Astrocyte (in vitro differentiated cells and primary cell): ENCODE data around the gene KIRREL3. TPM values are rescaled to one million over a fixed set of nuclear protein-coding genes. Genes with fewer than 3 reads are reported as not detected.
"Not testable (repeated sequence)": the region's sequence is repeated elsewhere in the genome, so short reads cannot be mapped to it uniquely, and the experiment has no call there.

Experiments used
- DNase-seq: peaks from one replicate; pipeline ENCODE4 v3.0.0-alpha.2; 2010; ENCODE audit warnings: low read depth
- FAIRE-seq: peaks from 2 replicates; lab custom pipeline; 2011; peaks lifted over from hg19 to GRCh38; lab: Jason Lieb, UNC
- H2AFZ ChIP-seq: 2 replicates; pipeline ENCODE4 v1.6.0; 2012; ENCODE audit warnings: low read depth, low read length, inconsistent platforms
- H3K27ac ChIP-seq: 2 replicates; pipeline ENCODE4 v1.5.1; 2011; ENCODE audit warnings: low read depth, low read length, inconsistent platforms
- H3K27me3 ChIP-seq: 2 replicates; pipeline ENCODE4 v1.6.0; 2011; ENCODE audit warnings: low read length, inconsistent platforms; ENCODE audit not compliant: insufficient read depth
- H3K36me3 ChIP-seq: 2 replicates; pipeline ENCODE4 v1.5.1; 2011; ENCODE audit warnings: low read length, inconsistent platforms; ENCODE audit not compliant: insufficient read depth
- H3K4me1 ChIP-seq: 2 replicates; pipeline ENCODE4 v1.5.1; 2011; ENCODE audit warnings: low read length, inconsistent platforms; ENCODE audit not compliant: insufficient read depth
- H3K4me2 ChIP-seq: 2 replicates; pipeline ENCODE4 v1.6.0; 2012; ENCODE audit warnings: low read length, inconsistent platforms
- H3K4me3 ChIP-seq: 2 replicates; pipeline ENCODE4 v1.5.1; 2011; ENCODE audit warnings: low read depth, mild to moderate bottlenecking, low read length, inconsistent platforms; ENCODE audit not compliant: insufficient read depth
- H3K79me2 ChIP-seq: 2 replicates; pipeline ENCODE4 v1.6.0; 2012; ENCODE audit warnings: mild to moderate bottlenecking, low read length, inconsistent platforms; ENCODE audit not compliant: insufficient read depth
- H3K9ac ChIP-seq: 2 replicates; pipeline ENCODE4 v1.6.0; 2012; ENCODE audit warnings: mild to moderate bottlenecking, low read length, inconsistent platforms
- H3K9me3 ChIP-seq: 2 replicates; pipeline ENCODE4 v1.5.1; 2012; ENCODE audit warnings: low read depth, mild to moderate bottlenecking, low read length, inconsistent platforms; ENCODE audit not compliant: insufficient read depth
- H4K20me1 ChIP-seq: 2 replicates; pipeline ENCODE4 v1.6.0; 2012; ENCODE audit warnings: low read length, inconsistent platforms; ENCODE audit not compliant: insufficient read depth
- H3K27ac Mint-ChIP-seq: one replicate; pipeline ENCODE4 v1.8.0; 2021; ENCODE audit warnings: mild to moderate bottlenecking, mixed read lengths; ENCODE audit not compliant: unreplicated experiment
- H3K27me3 Mint-ChIP-seq: one replicate; pipeline ENCODE4 v1.8.0; 2021; ENCODE audit warnings: low read depth, mixed read lengths; ENCODE audit not compliant: unreplicated experiment
- H3K36me3 Mint-ChIP-seq: one replicate; pipeline ENCODE4 v1.8.0; 2021; ENCODE audit warnings: low read depth, mixed read lengths; ENCODE audit not compliant: unreplicated experiment
- H3K4me1 Mint-ChIP-seq: one replicate; pipeline ENCODE4 v1.8.0; 2021; ENCODE audit warnings: low read depth, mixed read lengths; ENCODE audit not compliant: unreplicated experiment
- H3K4me3 Mint-ChIP-seq: one replicate; pipeline ENCODE4 v1.8.0; 2021; ENCODE audit warnings: mild to moderate bottlenecking, moderate library complexity, mixed read lengths; ENCODE audit not compliant: unreplicated experiment
- H3K9me3 Mint-ChIP-seq: one replicate; pipeline ENCODE4 v1.8.0; 2021; ENCODE audit warnings: mild to moderate bottlenecking, mixed read lengths; ENCODE audit not compliant: unreplicated experiment
- CTCF ChIP-seq: IDR thresholded peaks from 2 replicates; pipeline ENCODE4 v1.5.1; 2011; ENCODE audit warnings: low read depth, mild to moderate bottlenecking, inconsistent platforms, low read length, moderate library complexity; ENCODE audit not compliant: insufficient read depth
- EZH2 ChIP-seq: IDR thresholded peaks from 2 replicates; pipeline ENCODE4 v1.6.1; 2012; ENCODE audit warnings: mild to moderate bottlenecking, low read length, inconsistent platforms; ENCODE audit not compliant: insufficient read depth
- total RNA-seq: library from RNA; stranded (reverse); gene quantifications from 2 replicates; pipeline ENCODE4 v1.2.1, GENCODE V29; 2021

KIRREL3 gene
- total RNA-seq, 1 donor from 2014 or later: 0.91 TPM

- Histone ChIP-seq H3K4me3 (no peak overlapping the region), H3K4me1 (no peaks in the 10 kb centered on the region), H3K27ac (no peak overlapping the region), H3K79me2 (no peaks in the 10 kb centered on the region), H3K4me2 (no peak overlapping the region), H3K27me3 (no peaks in the 10 kb centered on the region), H3K36me3 (no peaks in the 10 kb centered on the region), H3K9me3 (no peaks in the 10 kb centered on the region), H3K9ac (no peak overlapping the region), H2AFZ (no peak overlapping the region), H4K20me1 (no peaks in the 10 kb centered on the region)
- DNase-seq (no peak), FAIRE-seq (no peak)
- Mint-ChIP-seq H3K27ac (no peak overlapping the region), H3K4me1 (no peaks in the 10 kb centered on the region), H3K27me3 (peaks cover 32% of the 10 kb centered on the region), H3K36me3 (peaks cover 3% of the 10 kb centered on the region), H3K9me3 (peaks cover 3% of the 10 kb centered on the region), H3K4me3 (no peak overlapping the region)
- TF ChIP-seq CTCF (no peak), EZH2 (no peak)
These were observed 43.9 kb downstream of the KIRREL3 start for GRCh38 chr11:126956635-126957034.

GRCh38 chr11:126952533-126952932 lies 48.0 kb downstream of the KIRREL3 start:
- not testable (repeated sequence) for H3K9me3 Mint-ChIP-seq, H3K27me3 ChIP-seq, H3K79me2 ChIP-seq, H3K4me2 ChIP-seq, H3K4me3 ChIP-seq, H3K27ac Mint-ChIP-seq, H3K36me3 ChIP-seq, H3K36me3 Mint-ChIP-seq, FAIRE-seq, H2AFZ ChIP-seq, H4K20me1 ChIP-seq, H3K9me3 ChIP-seq, DNase-seq, H3K27ac ChIP-seq, H3K4me3 Mint-ChIP-seq, H3K9ac ChIP-seq
- H3K4me1 ChIP-seq: peaks cover 15% of the 10 kb centered on the region
- H3K27me3 Mint-ChIP-seq: peaks cover 33% of the 10 kb centered on the region
- peaks cover 18% of the 10 kb centered on the region for H3K4me1 Mint-ChIP-seq

GRCh38 chr11:126951465-126951864 lies 49.1 kb downstream of the KIRREL3 start:
- H3K9me3 Mint-ChIP-seq: no peaks in the 10 kb centered on the region
- TF ChIP-seq CTCF (no peak), EZH2 (no peak)
- H3K9ac ChIP-seq: no peak overlapping the region
- H3K27ac Mint-ChIP-seq: no peak overlapping the region
- no peaks in the 10 kb centered on the region for H3K9me3 ChIP-seq
- H3K4me1 Mint-ChIP-seq: peaks cover 18% of the 10 kb centered on the region
- H3K36me3 ChIP-seq: no peaks in the 10 kb centered on the region
- H3K79me2 ChIP-seq: no peaks in the 10 kb centered on the region
- H3K27me3 ChIP-seq: no peaks in the 10 kb centered on the region
- H3K4me1 ChIP-seq: peaks cover 15% of the 10 kb centered on the region
- H3K36me3 Mint-ChIP-seq: peaks cover 3% of the 10 kb centered on the region
- H3K4me2 ChIP-seq: no peak overlapping the region
- no peaks in the 10 kb centered on the region for H4K20me1 ChIP-seq
- DNase-seq (no peak), FAIRE-seq (no peak)
- H3K27me3 Mint-ChIP-seq: peaks cover 35% of the 10 kb centered on the region
- no peak overlapping the region for H3K4me3 ChIP-seq
- H2AFZ ChIP-seq: no peak overlapping the region
- H3K4me3 Mint-ChIP-seq: no peak overlapping the region
- no peak overlapping the region for H3K27ac ChIP-seq
